ENCODE results near the gene SERPINI1. TPM values are rescaled to one million over a fixed set of nuclear protein-coding genes. Genes with fewer than 3 reads are reported as not detected.

Gene SERPINI1
- total RNA-seq, 4 donors from 2014 or later, result 0.70 to 2.7 (median 2.2) TPM

- H3K4me1 ChIP-seq, result peaks cover 41 to 42% of the 10 kb centered on the region in 2 donors
- no peak overlapping the region for H3K27ac ChIP-seq
Observed at GRCh38 chr3:167729591-167729990, 5.9 kb upstream of the SERPINI1 start.

GRCh38 chr3:167731393-167731792 is 4.1 kb upstream of the SERPINI1 start:
- Histone ChIP-seq H3K9me3 (no peaks in the 10 kb centered on the region), H3K36me3 (no peaks in the 10 kb centered on the region), H3K27ac (no peak overlapping the region), H3K4me3 (no peak overlapping the region), H3K4me1 (peaks cover 48% of the 10 kb centered on the region in 2 donors), H3K27me3 (no peaks in the 10 kb centered on the region)
- no peak for ATAC-seq
- TF ChIP-seq POLR2A (IDR thresholded peaks at IDR 0.05) (no peak), CTCF (IDR thresholded peaks at IDR 0.05 in 4 of 5, conservative IDR thresholded peaks at IDR 0.05 in 1 of 5) (no peak)
- DNase-seq, result no peak
- in situ Hi-C loops (cut with MboI; ENCODE audit: low sequenced_read_pairs in 4 of 4), result no loop called here
- intact Hi-C loops (cut with DNase I; ENCODE audit: low total_unique reads), result loop anchor here (5.0 kb wide), 2 partner anchors 151 to 306 kb away; no protein-coding TSS in a partner anchor

More at GRCh38 chr3:167729591-167729990, 5.9 kb upstream of the SERPINI1 start:
- intact Hi-C loops (cut with DNase I; ENCODE audit: low total_unique reads), result no loop called here
- TF ChIP-seq POLR2A (IDR thresholded peaks at IDR 0.05), result no peak
- TF ChIP-seq CTCF (IDR thresholded peaks at IDR 0.05 in 4 of 5, conservative IDR thresholded peaks at IDR 0.05 in 1 of 5), result no peak
- no peaks in the 10 kb centered on the region for H3K27me3 ChIP-seq
- H3K4me3 ChIP-seq, result no peak overlapping the region
- DNase-seq, result no peak
- no peaks in the 10 kb centered on the region for H3K9me3 ChIP-seq
- in situ Hi-C loops (cut with MboI; ENCODE audit: low sequenced_read_pairs in 4 of 4), result no loop called here
- no peak for ATAC-seq
- H3K36me3 ChIP-seq, result no peaks in the 10 kb centered on the region

- no peaks in the 10 kb centered on the region for H3K9me3 ChIP-seq
- intact Hi-C loops (cut with DNase I; ENCODE audit: low total_unique reads), result loop anchor here (5.0 kb wide), 2 partner anchors 150 to 305 kb away; no protein-coding TSS in a partner anchor
- H3K4me1 ChIP-seq, result peaks cover 48 to 51% of the 10 kb centered on the region in 2 donors
- ATAC-seq (no peak), DNase-seq (no peak)
- no peak overlapping the region for H3K27ac ChIP-seq
- no peaks in the 10 kb centered on the region for H3K27me3 ChIP-seq
- in situ Hi-C loops (cut with MboI; ENCODE audit: low sequenced_read_pairs in 4 of 4), result no loop called here
- H3K4me3 ChIP-seq, result no peak overlapping the region
- no peak for TF ChIP-seq CTCF (IDR thresholded peaks at IDR 0.05 in 4 of 5, conservative IDR thresholded peaks at IDR 0.05 in 1 of 5)
- TF ChIP-seq POLR2A (IDR thresholded peaks at IDR 0.05), result no peak
- no peaks in the 10 kb centered on the region for H3K36me3 ChIP-seq
Observed at GRCh38 chr3:167732313-167733065, 3.0 kb upstream of the SERPINI1 start.

GRCh38 chr3:167733961-167734497 is 1.5 kb upstream of the SERPINI1 start:
- peak overlapping the region; percentile 63 to 91 (median 83) for H3K4me3 ChIP-seq
- in situ Hi-C loops (cut with MboI; ENCODE audit: low sequenced_read_pairs in 4 of 4), result no loop called here
- intact Hi-C loops (cut with DNase I; ENCODE audit: low total_unique reads), result loop anchor here (2.0 to 5.0 kb wide), 3 partner anchors 148 to 361 kb away; partner anchors contain the start of gene GOLIM4

More at GRCh38 chr3:167733961-167734497, 1.5 kb upstream of the SERPINI1 start:
- Histone ChIP-seq H3K9me3 (no peaks in the 10 kb centered on the region), H3K36me3 (no peaks in the 10 kb centered on the region), H3K27me3 (no peaks in the 10 kb centered on the region), H3K27ac (peak overlapping the region; percentile 90 to 94 (median 92)), H3K4me1 (peaks cover 33 to 37% of the 10 kb centered on the region in 2 donors)
- TF ChIP-seq CTCF (IDR thresholded peaks at IDR 0.05 in 4 of 5, conservative IDR thresholded peaks at IDR 0.05 in 1 of 5) (no peak), POLR2A (IDR thresholded peaks at IDR 0.05) (no peak)
- no peak for DNase-seq
- ATAC-seq, result no peak

All from gastrocnemius medialis (tissue), 4 donors.